Prostate gland (tissue), 2 donors: ENCODE data around the gene ULK1. TPM values are rescaled to one million over a fixed set of nuclear protein-coding genes. Genes with fewer than 3 reads are reported as not detected.
"Not testable (repeated sequence)": the region's sequence is repeated elsewhere in the genome, so short reads cannot be mapped to it uniquely, and the experiment has no call there.

Experiments used
- DNase-seq: peaks from one replicate; pipeline ENCODE4 v3.0.0-alpha.2; 2019; ENCODE audit warnings: low spot score
- H3K27ac ChIP-seq, 2 donors: fragments of 200-600 bp; sonication (generic); 2 replicates each; pipeline ENCODE4 v1.5.1; 2017 to 2019
- H3K27me3 ChIP-seq: fragments of 200-600 bp; sonication (generic); replicated peaks from 2 replicates; pipeline ENCODE4 v1.5.1; 2019; ENCODE audit not compliant: insufficient read depth
- H3K36me3 ChIP-seq, 2 donors: fragments of 200-600 bp; sonication (generic); 1 replicate in 1 of 2; 2 replicates in 1 of 2; pipeline versions ENCODE4 v1.5.1 to v1.8.1; 2017 to 2019
- H3K4me1 ChIP-seq: fragments of 200-600 bp; sonication (generic); replicated peaks from 2 replicates; pipeline ENCODE4 v1.5.1; 2019
- H3K4me3 ChIP-seq, 2 donors: fragments of 200-600 bp; sonication (generic); 2 replicates each; pipeline ENCODE4 v1.5.1; 2017 to 2019
- H3K9me3 ChIP-seq: fragments of 200-600 bp; sonication (generic); 2 replicates; pipeline ENCODE4 v1.5.1; 2017
- POLR2A ChIP-seq: fragments of 450-650 bp; IDR thresholded peaks from one replicate; pipeline ENCODE4 v1.6.1; 2016; ENCODE audit warnings: antibody characterized with exemption, mild to moderate bottlenecking
- POLR2AphosphoS5 ChIP-seq: sonication (generic); formaldehyde crosslinking; IDR thresholded peaks from one replicate; pipeline ENCODE4 v1.6.1; 2017; ENCODE audit warnings: antibody characterized with exemption
- WGBS: methylation state at CpG from one replicate; pipeline ENCODE4 v1.1.5; 2018; 5-methylcytosine and 5-hydroxymethylcytosine counted together
- intact Hi-C: fragments of 100-400 bp; cut with DNase I; formaldehyde crosslinking; loops from one replicate; pipeline ENCODE4 v1.14.2; 2022
- total RNA-seq, 2 donors: library from RNA; depleted of rRNA; stranded (reverse); fragments of >200 nt; gene quantifications; one replicate each; pipeline ENCODE4 v1.1.0, GENCODE V29; 2016
- TF ChIP-seq, protein P1 (sequence below), 4 experiments: fragments of 200-600 bp in 2 of 4; fragments of 450-650 bp in 2 of 4; sonication (generic) in 2 of 4; IDR thresholded peaks; 1 replicate in 3 of 4; 2 replicates in 1 of 4; pipeline ENCODE4 v1.5.1; 2016 to 2019; ENCODE audit warnings: antibody characterized with exemption in 4 of 4, mild to moderate bottlenecking in 2 of 4, moderate library complexity in 2 of 4

ULK1 gene
- total RNA-seq, 2 donors from 2014 or later, result 26.2 to 62.5 TPM

DNA sequence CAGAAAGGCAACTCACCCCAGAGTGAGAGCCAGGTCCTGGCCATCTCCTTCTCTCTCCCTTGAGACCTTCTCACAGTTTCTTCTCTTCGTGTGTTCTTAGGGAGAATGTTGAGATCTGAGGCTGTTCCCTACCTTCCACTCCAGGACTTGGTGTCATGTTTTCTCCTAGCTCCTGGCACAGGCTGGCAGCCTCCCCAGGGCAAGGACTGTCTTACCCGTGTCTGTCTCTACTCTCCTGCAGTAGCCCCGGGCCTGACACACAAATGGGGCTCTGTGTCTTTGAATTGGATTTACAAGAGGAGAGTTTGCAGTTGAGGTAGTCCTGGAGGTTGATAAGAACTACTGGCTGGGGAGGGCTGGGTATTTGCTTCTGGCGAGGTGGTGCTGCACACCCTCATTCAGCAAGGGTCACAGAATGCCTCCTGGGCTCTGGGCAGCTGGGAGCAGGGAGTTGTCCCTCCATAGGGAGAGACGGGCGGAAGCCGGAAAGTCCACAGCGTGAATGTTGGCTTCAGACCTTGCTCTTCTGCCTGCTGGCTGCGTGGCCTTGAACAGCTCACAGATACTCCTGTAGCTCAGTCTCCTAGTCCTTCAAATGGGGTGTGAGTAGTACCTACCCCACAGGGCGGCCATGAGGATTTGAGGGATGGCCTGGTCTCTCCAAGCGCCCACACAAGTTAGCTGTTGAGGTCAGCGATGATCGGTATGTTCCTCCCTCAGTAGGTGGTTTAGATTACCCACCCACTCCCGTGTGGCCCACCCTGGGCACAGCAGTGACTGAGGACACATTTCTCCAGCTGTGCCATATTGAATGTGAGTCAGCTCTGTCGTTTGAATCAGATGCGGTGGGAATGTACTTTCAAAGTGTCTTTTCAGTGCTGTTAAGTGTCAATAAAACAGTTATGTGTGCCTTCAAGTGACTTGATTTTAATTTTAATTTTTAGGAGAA is 65.5 kb downstream of the ULK1 start:
- Histone ChIP-seq H3K27me3 (no peaks in the 10 kb centered on the region), H3K4me1 (no peaks in the 10 kb centered on the region), H3K36me3 (peaks cover 0 to 3% of the 10 kb centered on the region in 2 donors), H3K4me3 (no peak overlapping the region), H3K27ac (no peak overlapping the region), H3K9me3 (no peaks in the 10 kb centered on the region)
- DNase-seq, result no peak
- TF ChIP-seq, protein P1, sequence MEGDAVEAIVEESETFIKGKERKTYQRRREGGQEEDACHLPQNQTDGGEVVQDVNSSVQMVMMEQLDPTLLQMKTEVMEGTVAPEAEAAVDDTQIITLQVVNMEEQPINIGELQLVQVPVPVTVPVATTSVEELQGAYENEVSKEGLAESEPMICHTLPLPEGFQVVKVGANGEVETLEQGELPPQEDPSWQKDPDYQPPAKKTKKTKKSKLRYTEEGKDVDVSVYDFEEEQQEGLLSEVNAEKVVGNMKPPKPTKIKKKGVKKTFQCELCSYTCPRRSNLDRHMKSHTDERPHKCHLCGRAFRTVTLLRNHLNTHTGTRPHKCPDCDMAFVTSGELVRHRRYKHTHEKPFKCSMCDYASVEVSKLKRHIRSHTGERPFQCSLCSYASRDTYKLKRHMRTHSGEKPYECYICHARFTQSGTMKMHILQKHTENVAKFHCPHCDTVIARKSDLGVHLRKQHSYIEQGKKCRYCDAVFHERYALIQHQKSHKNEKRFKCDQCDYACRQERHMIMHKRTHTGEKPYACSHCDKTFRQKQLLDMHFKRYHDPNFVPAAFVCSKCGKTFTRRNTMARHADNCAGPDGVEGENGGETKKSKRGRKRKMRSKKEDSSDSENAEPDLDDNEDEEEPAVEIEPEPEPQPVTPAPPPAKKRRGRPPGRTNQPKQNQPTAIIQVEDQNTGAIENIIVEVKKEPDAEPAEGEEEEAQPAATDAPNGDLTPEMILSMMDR (IDR thresholded peaks at IDR 0.05), result no peak
- TF ChIP-seq POLR2A, result no peak
- TF ChIP-seq POLR2AphosphoS5, result no peak
- intact Hi-C loops, result no loop called here
- 72% methylated on average over 16 of the region's 16 CpGs for WGBS

DNA sequence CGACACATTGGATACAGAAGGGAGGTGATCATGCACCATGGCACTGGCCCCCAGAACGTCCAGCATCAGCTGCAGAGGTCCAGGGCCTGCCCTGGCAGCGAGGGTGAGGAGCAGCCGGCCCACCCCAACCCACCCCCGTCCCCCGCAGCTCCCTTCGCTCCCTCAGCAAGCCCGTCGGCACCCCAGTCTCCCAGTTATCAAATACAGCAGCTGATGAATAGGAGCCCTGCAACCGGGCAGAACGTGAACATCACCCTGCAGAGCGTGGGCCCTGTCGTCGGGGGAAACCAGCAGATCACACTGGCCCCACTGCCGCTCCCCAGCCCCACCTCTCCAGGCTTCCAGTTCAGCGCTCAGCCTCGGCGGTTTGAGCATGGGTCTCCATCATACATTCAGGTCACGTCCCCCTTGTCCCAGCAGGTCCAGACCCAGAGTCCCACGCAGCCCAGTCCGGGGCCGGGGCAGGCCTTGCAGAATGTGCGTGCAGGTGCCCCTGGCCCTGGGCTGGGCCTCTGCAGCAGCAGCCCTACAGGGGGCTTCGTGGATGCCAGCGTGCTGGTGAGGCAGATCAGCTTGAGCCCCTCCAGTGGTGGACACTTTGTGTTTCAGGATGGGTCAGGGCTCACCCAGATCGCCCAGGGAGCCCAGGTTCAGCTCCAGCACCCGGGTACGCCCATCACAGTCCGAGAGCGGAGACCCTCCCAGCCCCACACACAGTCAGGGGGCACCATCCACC is 66.3 kb downstream of the ULK1 start:
- DNase-seq, H3K36me3 ChIP-seq, H3K9me3 ChIP-seq, H3K4me1 ChIP-seq, intact Hi-C loops, H3K4me3 ChIP-seq, H3K27ac ChIP-seq, H3K27me3 ChIP-seq: not testable (repeated sequence)
- 83% methylated on average over 6 of the region's 30 CpGs for WGBS

DNA sequence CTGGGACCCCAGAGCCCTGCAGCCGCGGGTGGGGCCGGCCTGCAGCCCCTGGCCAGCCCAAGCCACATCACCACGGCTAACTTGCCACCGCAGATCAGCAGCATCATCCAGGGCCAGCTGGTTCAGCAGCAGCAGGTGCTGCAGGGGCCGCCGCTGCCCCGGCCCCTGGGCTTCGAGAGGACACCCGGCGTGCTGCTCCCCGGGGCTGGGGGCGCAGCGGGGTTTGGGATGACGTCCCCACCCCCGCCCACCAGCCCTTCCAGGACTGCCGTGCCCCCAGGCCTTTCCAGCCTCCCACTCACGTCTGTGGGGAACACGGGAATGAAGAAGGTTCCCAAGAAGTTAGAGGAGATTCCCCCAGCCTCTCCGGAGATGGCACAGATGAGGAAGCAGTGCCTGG is 66.9 kb downstream of the ULK1 start:
- H3K27me3 ChIP-seq, H3K27ac ChIP-seq, intact Hi-C loops, H3K4me1 ChIP-seq, H3K36me3 ChIP-seq, DNase-seq, H3K9me3 ChIP-seq, H3K4me3 ChIP-seq: not testable (repeated sequence)
- 89% methylated on average over 1 of the region's 20 CpGs for WGBS

DNA sequence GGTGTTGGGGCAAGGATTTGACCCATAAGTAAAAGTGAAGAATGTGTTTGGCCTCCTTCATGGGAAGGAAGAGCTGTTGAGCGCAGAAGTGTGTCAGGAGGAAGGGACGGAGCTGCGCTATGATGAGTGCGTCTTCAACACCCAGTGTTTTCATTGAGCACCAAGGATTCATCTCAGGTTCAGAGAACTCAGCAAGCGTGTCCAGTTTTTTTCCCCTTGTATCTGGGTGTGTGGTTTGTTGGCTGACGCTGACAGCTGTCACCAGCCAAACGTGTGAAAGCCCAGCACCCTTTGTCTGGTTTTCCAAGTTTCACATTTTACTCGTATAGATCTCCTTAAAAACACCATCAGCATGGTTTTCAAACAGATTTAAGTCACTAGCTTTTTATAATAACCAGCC is 67.6 kb downstream of the ULK1 start:
- Histone ChIP-seq H3K4me1 (peaks cover 5% of the 10 kb centered on the region), H3K27ac (no peak overlapping the region), H3K4me3 (no peak overlapping the region), H3K9me3 (no peaks in the 10 kb centered on the region), H3K36me3 (peaks cover 0 to 3% of the 10 kb centered on the region in 2 donors), H3K27me3 (no peaks in the 10 kb centered on the region)
- intact Hi-C loops, result no loop called here
- 84% methylated on average over 8 of the region's 8 CpGs for WGBS
- no peak for DNase-seq
- TF ChIP-seq POLR2AphosphoS5 (no peak), POLR2A (no peak)
- TF ChIP-seq, protein P1 (IDR thresholded peaks at IDR 0.05), result no peak

DNA sequence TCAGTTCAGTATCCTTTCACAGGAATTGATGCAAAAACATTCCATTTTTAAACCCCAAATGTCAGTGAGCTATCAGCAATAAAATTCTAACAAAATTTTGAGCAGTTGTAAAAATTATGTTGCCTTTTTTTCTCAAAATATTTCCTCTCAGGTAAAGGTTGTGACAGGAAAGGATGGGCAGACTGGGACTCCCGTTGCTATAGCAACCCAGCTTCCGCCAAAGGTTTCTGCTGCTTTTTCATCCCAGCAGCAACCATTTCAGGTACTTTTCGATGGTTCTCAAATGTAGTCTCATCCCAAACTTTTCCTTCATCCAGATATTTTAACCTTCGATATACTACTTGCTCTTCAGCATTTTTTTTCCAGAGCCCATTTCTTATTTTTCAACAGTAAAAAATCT is 69.0 kb downstream of the ULK1 start:
- 75% methylated on average over 4 of the region's 4 CpGs for WGBS
- Histone ChIP-seq H3K27ac (no peak overlapping the region), H3K4me3 (no peak overlapping the region), H3K27me3 (no peaks in the 10 kb centered on the region), H3K4me1 (peaks cover 5% of the 10 kb centered on the region), H3K9me3 (no peaks in the 10 kb centered on the region), H3K36me3 (peaks cover 0 to 3% of the 10 kb centered on the region in 2 donors)
- intact Hi-C loops, result no loop called here
- no peak for DNase-seq
- TF ChIP-seq POLR2AphosphoS5 (no peak), POLR2A (no peak)
- TF ChIP-seq, protein P1 (IDR thresholded peaks at IDR 0.05), result no peak
